Muscle of back (tissue), 11 donors: ENCODE measurements around the gene IGFBP6. TPM values are rescaled to one million over a fixed set of nuclear protein-coding genes. Genes with fewer than 3 reads are reported as not detected.

Experiments used
- DNase-seq, 3 donors: peaks; one replicate each; pipeline versions ENCODE4 v3.0.0 to v3.0.0-alpha.2; 2013
- polyA plus RNA-seq, 10 donors: library from polyadenylated mRNA; unstranded; fragments of 120-200 nt; gene quantifications; one replicate each; pipeline ENCODE4 v1.2.1, GENCODE V29; 2013; ENCODE audit not compliant: insufficient read length in 10 of 10

Gene IGFBP6
- polyA plus RNA-seq, 10 donors = 39.4 to 236 (median 105) TPM

- DNase-seq = no peak
Measured at GRCh38 chr12:53115112-53115890, 17.8 kb downstream of the IGFBP6 start.

- DNase-seq = peak in 1 of 3 donors; percentile 22
Measured at GRCh38 chr12:53115891-53116648, 18.6 kb downstream of the IGFBP6 start.

- no peak for DNase-seq
Measured at GRCh38 chr12:53118751-53119300, 21.4 kb downstream of the IGFBP6 start.

- no peak for DNase-seq
Measured at GRCh38 chr12:53120685-53121525, 23.4 kb downstream of the IGFBP6 start.

GRCh38 chr12:53122961-53123468 is 25.5 kb downstream of the IGFBP6 start:
- no peak for DNase-seq

GRCh38 chr12:53123578-53124351 is 26.3 kb downstream of the IGFBP6 start:
- no peak for DNase-seq

GRCh38 chr12:53124352-53124723 is 26.9 kb downstream of the IGFBP6 start:
- DNase-seq = no peak

- DNase-seq = no peak
Measured at GRCh38 chr12:53127169-53127568, 29.7 kb downstream of the IGFBP6 start.

- DNase-seq = no peak
Measured at GRCh38 chr12:53128780-53129569, 31.5 kb downstream of the IGFBP6 start.

- no peak for DNase-seq
Measured at GRCh38 chr12:53131844-53132243, 34.4 kb downstream of the IGFBP6 start.

GRCh38 chr12:53133722-53134121 is 36.3 kb downstream of the IGFBP6 start:
- no peak for DNase-seq

GRCh38 chr12:53143355-53143754 is 45.9 kb downstream of the IGFBP6 start:
- no peak for DNase-seq

GRCh38 chr12:53145383-53146260 is 48.2 kb downstream of the IGFBP6 start:
- no peak for DNase-seq

- DNase-seq = no peak
Measured at GRCh38 chr12:53147181-53147580, 49.7 kb downstream of the IGFBP6 start.

- DNase-seq = no peak
Measured at GRCh38 chr12:53147653-53148052, 50.2 kb downstream of the IGFBP6 start.

GRCh38 chr12:53151039-53151438 is 53.6 kb downstream of the IGFBP6 start:
- no peak for DNase-seq
